H9 (cell line): ENCODE measurements around the gene CDH13. TPM values are rescaled to one million over a fixed set of nuclear protein-coding genes. Genes with fewer than 3 reads are reported as not detected.

Experiments
- DNase-seq: peaks from one replicate; pipeline ENCODE4 v3.0.0-alpha.2; 2017
- H2AFZ ChIP-seq: one replicate; pipeline ENCODE4 v1.6.1; 2013; ENCODE audit warnings: mild to moderate bottlenecking, low read length, control low read depth, moderate library complexity
- H2AK5ac ChIP-seq: 2 replicates; pipeline ENCODE4 v1.6.1; 2013; ENCODE audit warnings: low read length, control low read depth, mixed read lengths; ENCODE audit not compliant: insufficient read length
- H2BK120ac ChIP-seq: one replicate; pipeline ENCODE4 v1.6.1; 2013; ENCODE audit warnings: low read depth, mild to moderate bottlenecking, low read length, control low read depth, inconsistent platforms; ENCODE audit not compliant: poor library complexity, severe bottlenecking
- H2BK12ac ChIP-seq: 2 replicates; pipeline ENCODE4 v1.6.1; 2013; ENCODE audit warnings: low read length, control low read depth, mixed read lengths, low read depth; ENCODE audit not compliant: insufficient read length
- H2BK15ac ChIP-seq: 2 replicates; pipeline ENCODE4 v1.6.1; 2013; ENCODE audit warnings: low read depth, low read length, control low read depth
- H2BK20ac ChIP-seq: one replicate; pipeline ENCODE4 v1.6.1; 2013; ENCODE audit warnings: low read depth, mild to moderate bottlenecking, low read length, control low read depth, inconsistent platforms; ENCODE audit not compliant: poor library complexity, severe bottlenecking
- H2BK5ac ChIP-seq: 2 replicates; pipeline ENCODE4 v1.6.1; 2013; ENCODE audit warnings: low read length, control low read depth, mixed read lengths; ENCODE audit not compliant: insufficient read length
- H3K14ac ChIP-seq: 2 replicates; pipeline ENCODE4 v1.6.1; 2013; ENCODE audit warnings: low read length, control low read depth; ENCODE audit not compliant: insufficient read depth
- H3K18ac ChIP-seq: 2 replicates; pipeline ENCODE4 v1.6.1; 2013; ENCODE audit warnings: low read depth, mild to moderate bottlenecking, mixed read lengths, low read length, control low read depth; ENCODE audit not compliant: insufficient read length
- H3K23ac ChIP-seq: 2 replicates; pipeline ENCODE4 v1.6.1; 2013; ENCODE audit warnings: low read length, control low read depth, mixed read lengths, low read depth; ENCODE audit not compliant: insufficient read length
- H3K23me2 ChIP-seq: 2 replicates; pipeline ENCODE4 v1.6.1; 2013; ENCODE audit warnings: low read depth, mild to moderate bottlenecking, mixed read lengths, low read length, control low read depth; ENCODE audit not compliant: insufficient read length, poor library complexity, severe bottlenecking
- H3K27ac ChIP-seq: 2 replicates; pipeline ENCODE4 v1.5.1; 2013; ENCODE audit warnings: low read length, control low read depth, mixed read lengths, low read depth; ENCODE audit not compliant: insufficient read length
- H3K27me3 ChIP-seq: 2 replicates; pipeline ENCODE4 v1.6.1; 2013; ENCODE audit warnings: low read length, control low read depth, inconsistent platforms; ENCODE audit not compliant: insufficient read depth
- H3K4ac ChIP-seq: 2 replicates; pipeline ENCODE4 v1.6.1; 2013; ENCODE audit warnings: low read depth, mild to moderate bottlenecking, control low read depth, inconsistent platforms, low read length, moderate library complexity
- H3K4me1 ChIP-seq: 2 replicates; pipeline ENCODE4 v1.6.1; 2013; ENCODE audit warnings: low read length, control low read depth, inconsistent platforms; ENCODE audit not compliant: insufficient read depth
- H3K4me2 ChIP-seq: 2 replicates; pipeline ENCODE4 v1.6.1; 2013; ENCODE audit warnings: low read length, control low read depth, mixed read lengths; ENCODE audit not compliant: insufficient read length, insufficient read depth
- H3K56ac ChIP-seq: 2 replicates; pipeline ENCODE4 v1.6.1; 2013; ENCODE audit warnings: low read depth, mild to moderate bottlenecking, mixed read lengths, low read length, control low read depth; ENCODE audit not compliant: insufficient read length
- H3K79me1 ChIP-seq: 2 replicates; pipeline ENCODE4 v1.6.1; 2013; ENCODE audit warnings: low read depth, mild to moderate bottlenecking, moderate library complexity, low read length, control low read depth, inconsistent platforms; ENCODE audit not compliant: insufficient read depth, poor library complexity, severe bottlenecking
- H3K79me2 ChIP-seq: 2 replicates; pipeline ENCODE4 v1.6.1; 2013; ENCODE audit warnings: low read length, control low read depth, inconsistent platforms; ENCODE audit not compliant: insufficient read depth
- H3K9ac ChIP-seq: 2 replicates; pipeline ENCODE4 v1.6.1; 2013; ENCODE audit warnings: low read length, control low read depth, mixed read lengths; ENCODE audit not compliant: insufficient read length; ENCODE audit errors: extremely low read depth
- H3K9me3 ChIP-seq: one replicate; pipeline ENCODE4 v1.6.1; 2013; ENCODE audit warnings: low read depth, low read length, inconsistent platforms; ENCODE audit not compliant: control insufficient read depth
- H3T11ph ChIP-seq: one replicate; pipeline ENCODE4 v1.6.1; 2013; ENCODE audit warnings: mild to moderate bottlenecking, low read length, control low read depth, inconsistent platforms
- H4K20me1 ChIP-seq: one replicate; pipeline ENCODE4 v1.6.1; 2013; ENCODE audit not compliant: control insufficient read depth, insufficient read length, insufficient read depth
- H4K5ac ChIP-seq: 2 replicates; pipeline ENCODE4 v1.6.1; 2013; ENCODE audit warnings: low read depth, mild to moderate bottlenecking, mixed read lengths, low read length, control low read depth; ENCODE audit not compliant: insufficient read length
- H4K8ac ChIP-seq: replicated peaks from 2 replicates; pipeline ENCODE4 v1.6.1; 2013; ENCODE audit warnings: low read length, control low read depth, mixed read lengths, low read depth; ENCODE audit not compliant: insufficient read length
- H4K91ac ChIP-seq: 2 replicates; pipeline ENCODE4 v1.6.1; 2013; ENCODE audit warnings: low read depth, mild to moderate bottlenecking, moderate library complexity, mixed read lengths, low read length, control low read depth; ENCODE audit not compliant: insufficient read length
- H3K27ac Mint-ChIP-seq, 3 experiments: 2 replicates in 2 of 3; 3 replicates in 1 of 3; pipeline ENCODE4 v1.8.0; 2020 to 2021; ENCODE audit warnings: mixed read lengths in 3 of 3, mild to moderate bottlenecking in 1 of 3, moderate library complexity in 1 of 3
- H3K27me3 Mint-ChIP-seq: 2 replicates; pipeline ENCODE4 v1.8.0; 2021; ENCODE audit warnings: low read depth, mild to moderate bottlenecking, moderate library complexity, mixed read lengths
- H3K36me3 Mint-ChIP-seq, 3 experiments: 2 replicates in 2 of 3; 3 replicates in 1 of 3; pipeline ENCODE4 v1.8.0; 2020 to 2021; ENCODE audit warnings: low read depth in 3 of 3, mixed read lengths in 3 of 3; ENCODE audit not compliant: insufficient read depth in 1 of 3
- H3K4me1 Mint-ChIP-seq, 2 experiments: 2 replicates each; pipeline ENCODE4 v1.8.0; 2020; ENCODE audit warnings: mixed read lengths in 2 of 2
- H3K4me3 Mint-ChIP-seq, 2 experiments: 2 replicates in 1 of 2; 3 replicates in 1 of 2; pipeline ENCODE4 v1.8.0; 2020 to 2021; ENCODE audit warnings: mild to moderate bottlenecking in 2 of 2, mixed read lengths in 2 of 2, moderate library complexity in 1 of 2
- H3K9me3 Mint-ChIP-seq, 2 experiments: 2 replicates in 1 of 2; 3 replicates in 1 of 2; pipeline ENCODE4 v1.8.0; 2020; ENCODE audit warnings: mild to moderate bottlenecking in 2 of 2, mixed read lengths in 2 of 2, moderate library complexity in 1 of 2
- CTCF ChIP-seq: fragments of 200-600 bp; sonication (generic); conservative IDR thresholded peaks from 3 replicates; pipeline ENCODE4 v1.8.0; 2021; ENCODE audit warnings: antibody characterized with exemption, mild to moderate bottlenecking
- WGBS: extraction: QIAGEN DNeasy Blood & Tissue Kit; methylation state at CpG from one replicate; pipeline ENCODE4 v1.1.7; 2013; ENCODE audit warnings: missing lambda C conversion rate, low lambda C conversion rate, mixed read lengths; ENCODE audit not compliant: insufficient read length; ENCODE audit errors: extremely low coverage; 5-methylcytosine and 5-hydroxymethylcytosine counted together
- total RNA-seq: library from RNA; stranded (reverse); gene quantifications from 2 replicates; pipeline ENCODE4 v1.2.1, GENCODE V29; 2021

CDH13 gene
- total RNA-seq, 1 experiment from 2014 or later, result 1.5 TPM

DNA sequence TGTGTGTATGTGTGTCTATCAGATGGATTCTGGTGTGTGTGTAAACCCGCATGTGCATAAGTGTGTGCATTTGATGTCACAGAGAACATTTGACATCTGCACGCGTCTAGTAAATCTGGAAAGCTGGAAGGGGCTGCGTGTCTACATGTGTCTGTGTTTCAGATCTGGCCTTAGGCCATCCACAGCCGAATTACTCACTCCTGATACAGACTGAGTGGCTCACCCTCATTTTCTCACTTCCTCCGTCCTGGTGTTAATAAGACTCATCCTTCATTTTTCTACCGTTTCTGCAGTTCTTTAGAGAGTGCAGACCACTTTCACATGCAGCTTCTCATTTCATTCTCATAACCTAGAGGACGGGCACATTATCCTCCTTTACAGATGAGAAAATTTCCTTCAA lies 491.6 kb downstream of the CDH13 start:
- Histone ChIP-seq H2BK12ac (no peak overlapping the region), H3K4me1 (peaks cover 11% of the 10 kb centered on the region; the same call in 1 of the 2 replicates), H3K79me2 (no peaks in the 10 kb centered on the region), H3K4ac (no peak overlapping the region), H3K27ac (no peak overlapping the region), H4K8ac (no peak overlapping the region), H3K23me2 (no peaks in the 10 kb centered on the region), H3K79me1 (no peaks in the 10 kb centered on the region), H2AFZ (no peak overlapping the region), H3T11ph (no peak overlapping the region), H2BK120ac (no peak overlapping the region), H3K14ac (no peak overlapping the region), H4K91ac (no peak overlapping the region), H2BK20ac (no peak overlapping the region), H2AK5ac (no peak overlapping the region), H4K20me1 (no peaks in the 10 kb centered on the region), H3K9ac (no peak overlapping the region), H4K5ac (no peak overlapping the region), H3K4me2 (no peak overlapping the region), H2BK15ac (no peak overlapping the region; the same call in 1 of the 2 replicates), H2BK5ac (no peak overlapping the region), H3K18ac (no peak overlapping the region), H3K56ac (no peak overlapping the region), H3K9me3 (no peaks in the 10 kb centered on the region), H3K27me3 (no peaks in the 10 kb centered on the region), H3K23ac (no peak overlapping the region)
- Mint-ChIP-seq H3K36me3 (no peaks in the 10 kb centered on the region), H3K27me3 (peaks cover 2% of the 10 kb centered on the region), H3K4me3 (no peak overlapping the region), H3K27ac (no peak overlapping the region), H3K4me1 (peaks cover 30 to 31% of the 10 kb centered on the region in 2 experiments), H3K9me3 (no peaks in the 10 kb centered on the region)
- no CpG with 5 or more reads among the region's 8 CpGs for WGBS
- no peak for DNase-seq
- no peak for TF ChIP-seq CTCF
